HG03045 (cell line): ENCODE results near the gene UBE2I.

ENCODE experiments used
- ATAC-seq: cut with Tn5 transposase; IDR thresholded peaks from one replicate; pipeline ENCODE4 v1.9.1; 2021; ENCODE audit warnings: mild to moderate bottlenecking, moderate library complexity; ENCODE audit not compliant: unreplicated experiment

UBE2I gene

DNA sequence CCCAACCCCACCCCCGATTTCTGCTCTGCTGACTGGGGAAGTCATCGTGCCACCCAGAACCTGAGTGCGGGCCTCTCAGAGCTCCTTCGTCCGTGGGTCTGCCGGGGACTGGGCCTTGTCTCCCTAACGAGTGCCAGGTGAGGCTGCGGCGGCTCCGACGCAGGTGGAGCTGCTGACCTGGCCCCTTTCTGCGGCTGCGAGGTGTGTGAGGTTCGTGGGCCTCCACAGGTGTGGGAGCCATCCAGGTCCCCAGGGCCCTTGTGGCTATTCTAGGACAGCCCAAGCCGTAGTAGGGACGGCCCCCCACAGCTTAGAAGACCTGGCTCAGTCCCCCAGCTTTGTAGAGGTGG lies 3.0 kb downstream of the UBE2I start:
- no peak for ATAC-seq

DNA sequence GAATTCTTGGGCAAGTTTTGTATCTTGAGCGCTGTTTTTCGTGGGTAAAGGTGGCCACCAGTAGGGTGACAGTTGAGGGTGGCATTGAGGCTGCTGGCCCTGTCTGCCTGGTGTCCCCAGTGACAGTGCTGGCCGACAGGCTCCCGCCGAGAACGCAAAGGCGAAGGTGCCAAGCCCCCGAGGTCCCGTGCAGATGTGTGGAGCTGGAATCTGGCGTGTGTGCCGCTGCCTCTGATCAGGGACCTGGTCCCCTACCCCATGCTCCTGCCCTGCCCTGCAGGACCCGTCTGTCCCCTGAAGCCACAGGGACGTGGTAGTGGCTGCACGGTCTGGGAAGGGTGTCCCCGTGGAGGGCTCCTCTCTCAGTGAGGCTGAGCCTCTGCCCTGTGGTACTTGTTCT lies 3.5 kb downstream of the UBE2I start:
- ATAC-seq = no peak

DNA sequence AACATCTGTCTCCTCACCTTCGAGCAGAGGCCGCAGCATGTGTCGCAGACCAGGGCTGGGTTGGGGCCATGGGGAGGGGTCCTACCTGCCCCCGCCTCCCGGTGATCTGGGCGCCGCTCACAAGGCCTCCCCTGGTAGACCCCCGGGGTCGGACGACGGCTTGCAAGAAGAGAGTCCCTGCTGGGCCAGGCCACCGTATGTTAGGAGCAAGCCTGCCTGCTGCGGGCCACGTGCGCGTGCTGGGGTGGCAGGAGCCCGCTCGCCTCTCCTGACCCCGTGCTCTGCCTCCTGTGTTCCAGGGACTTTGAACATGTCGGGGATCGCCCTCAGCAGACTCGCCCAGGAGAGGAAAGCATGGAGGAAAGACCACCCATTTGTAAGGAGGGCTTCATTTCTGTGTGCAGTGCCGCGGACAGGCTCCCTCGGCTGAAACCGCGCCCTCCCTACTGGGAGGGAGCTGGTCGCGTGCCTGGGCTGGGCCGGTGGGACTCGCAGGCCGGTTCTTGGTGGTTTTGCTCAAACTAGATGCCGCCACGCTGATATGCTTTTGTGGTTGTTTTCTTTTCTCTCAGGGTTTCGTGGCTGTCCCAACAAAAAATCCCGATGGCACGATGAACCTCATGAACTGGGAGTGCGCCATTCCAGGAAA lies 4.4 kb downstream of the UBE2I start:
- no peak for ATAC-seq

DNA sequence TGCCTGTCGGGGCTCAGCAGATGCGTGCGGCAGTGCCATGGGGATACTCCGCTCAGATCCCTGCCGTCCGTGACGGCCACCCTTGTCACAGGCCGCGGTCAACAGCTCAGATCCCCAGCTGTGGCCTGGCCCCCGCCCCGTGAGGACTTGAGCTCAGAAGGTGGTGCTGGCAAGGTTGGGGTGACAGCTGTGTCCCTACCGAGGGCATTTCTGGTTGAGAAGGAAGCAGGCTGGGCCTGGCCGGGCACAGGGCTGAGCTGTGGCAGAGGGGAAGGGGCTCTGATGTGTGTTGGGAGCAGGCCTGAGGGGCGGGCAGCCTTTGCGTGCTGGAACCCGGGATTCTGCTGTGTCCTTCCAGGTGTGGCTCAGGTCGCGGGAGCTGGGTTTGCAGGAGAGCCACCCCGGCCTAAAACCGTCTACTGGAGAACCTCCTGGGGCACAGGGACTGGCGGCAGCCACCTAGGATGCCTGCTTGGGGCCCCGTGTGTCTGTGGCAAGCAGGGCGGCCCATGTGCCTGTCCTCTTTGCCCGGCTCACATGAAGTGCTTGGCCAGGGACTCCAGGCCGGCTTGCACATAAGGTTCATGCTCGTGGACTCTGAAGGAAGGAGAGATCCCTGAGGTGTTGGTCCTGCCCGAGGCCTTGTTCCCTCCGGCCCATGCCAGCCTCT lies 5.1 kb downstream of the UBE2I start:
- ATAC-seq = no peak

DNA sequence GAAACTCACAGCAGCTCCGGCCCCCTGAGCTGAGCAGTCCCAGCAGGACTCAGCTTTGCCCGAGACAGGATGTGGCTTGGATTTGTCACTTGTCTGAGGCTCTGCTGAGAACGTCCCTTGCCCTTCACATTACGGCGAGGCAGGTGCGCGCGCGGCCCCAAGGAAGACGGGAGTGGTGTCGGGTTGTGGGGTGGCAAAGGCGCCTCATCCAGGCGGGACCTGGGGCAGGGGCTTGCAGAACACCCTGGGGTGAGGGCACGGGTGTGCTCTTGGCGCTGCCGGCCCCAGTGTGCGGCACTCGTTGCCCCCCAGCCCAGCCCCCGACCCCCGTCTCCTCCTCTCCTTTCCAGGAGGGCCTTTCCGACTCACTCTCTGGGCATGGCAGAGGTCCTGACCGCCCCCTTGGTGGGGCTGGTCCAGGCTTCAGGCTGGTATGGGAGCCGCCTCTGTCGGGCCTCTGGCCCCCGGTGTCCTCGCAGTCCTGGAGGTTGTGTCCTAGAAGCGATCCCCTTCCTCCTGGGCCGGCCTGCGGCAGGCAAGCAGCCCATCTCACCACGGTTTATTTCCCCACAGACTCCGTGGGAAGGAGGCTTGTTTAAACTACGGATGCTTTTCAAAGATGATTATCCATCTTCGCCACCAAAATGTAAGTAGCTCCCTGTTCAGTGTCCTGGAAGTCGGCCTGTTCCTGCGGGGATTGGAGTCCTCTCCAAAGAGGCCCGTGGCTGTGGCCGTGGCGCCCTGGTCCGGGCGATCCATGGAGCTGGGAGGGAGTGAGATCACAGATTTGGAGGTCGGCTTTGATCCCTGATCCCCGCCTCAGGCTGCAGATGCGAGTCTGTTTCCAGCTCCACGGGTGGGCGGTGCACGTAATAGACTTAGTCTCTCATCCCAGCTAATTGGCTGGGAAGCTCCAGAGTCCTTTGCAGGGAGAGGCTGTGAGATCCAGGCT lies 5.9 kb downstream of the UBE2I start:
- no peak for ATAC-seq

DNA sequence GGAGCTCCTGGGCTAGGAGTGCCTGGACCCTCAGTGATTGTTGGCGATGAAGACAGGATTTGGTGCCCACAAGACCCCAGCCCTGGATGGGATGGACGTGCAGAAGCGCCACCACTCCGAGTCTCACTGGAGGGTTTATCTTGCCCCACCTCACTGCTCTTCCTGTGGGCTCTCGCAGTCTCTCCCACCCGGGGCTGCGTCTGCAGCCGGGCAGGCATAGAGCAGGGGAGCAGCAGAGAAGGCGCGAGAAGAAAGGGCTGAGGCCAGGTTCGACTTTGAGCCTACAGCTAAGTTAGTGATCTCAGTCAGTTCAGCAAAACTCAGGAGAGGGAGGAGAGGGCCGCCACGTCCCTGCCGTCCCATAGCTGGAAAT lies 6.6 kb downstream of the UBE2I start:
- ATAC-seq = no peak

DNA sequence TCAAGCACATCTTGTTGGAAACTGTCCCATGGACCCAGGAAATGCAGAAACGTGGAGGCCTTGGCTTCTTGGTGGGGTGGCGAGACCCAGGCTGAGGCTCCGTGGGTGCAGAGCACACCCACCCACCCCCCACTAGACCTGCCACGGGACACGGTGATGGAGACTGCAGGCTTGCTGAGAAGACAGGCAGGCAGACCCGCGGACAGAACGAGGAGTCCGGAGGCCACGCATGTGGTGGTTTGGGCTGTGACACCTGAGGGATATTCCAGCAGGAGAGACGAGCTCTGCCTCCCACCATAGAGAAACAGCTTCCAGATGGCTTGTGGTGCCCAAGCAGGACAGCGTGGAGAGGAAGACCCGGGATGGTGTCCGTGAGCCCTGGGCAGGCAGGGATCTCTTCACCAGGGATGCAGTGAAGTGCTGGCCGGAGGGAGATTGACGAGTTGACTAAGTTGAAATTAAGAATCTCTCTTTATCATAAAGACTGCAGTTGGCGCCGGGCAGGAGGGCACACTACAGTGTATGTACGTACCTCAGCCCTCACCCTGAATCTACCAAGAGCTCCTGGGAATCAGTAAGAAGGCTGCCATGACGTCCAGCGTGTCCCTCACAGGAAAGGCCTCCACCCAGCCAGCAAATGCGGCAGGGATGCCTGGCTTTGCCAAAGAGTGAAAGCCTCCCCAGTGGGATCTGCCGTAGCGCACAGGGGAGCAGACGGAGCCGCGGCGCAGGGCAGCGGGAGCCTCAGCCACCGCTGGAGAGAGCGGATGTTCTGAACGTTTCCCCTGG lies 8.2 kb downstream of the UBE2I start:
- ATAC-seq = no peak

DNA sequence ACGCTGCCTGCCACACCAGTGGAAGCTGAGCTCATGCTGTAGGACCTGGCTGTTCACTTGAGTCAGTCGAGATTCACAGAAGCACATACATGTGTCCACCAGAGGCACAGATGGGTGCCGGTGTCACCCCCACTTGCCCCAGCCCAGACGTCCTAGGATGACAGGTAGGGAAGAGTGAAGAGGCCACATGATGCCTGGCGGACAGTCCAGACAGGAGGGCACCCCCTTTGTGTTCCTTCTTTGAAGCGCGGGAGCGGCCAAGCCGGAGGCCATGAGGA lies 8.8 kb downstream of the UBE2I start:
- no peak for ATAC-seq

DNA sequence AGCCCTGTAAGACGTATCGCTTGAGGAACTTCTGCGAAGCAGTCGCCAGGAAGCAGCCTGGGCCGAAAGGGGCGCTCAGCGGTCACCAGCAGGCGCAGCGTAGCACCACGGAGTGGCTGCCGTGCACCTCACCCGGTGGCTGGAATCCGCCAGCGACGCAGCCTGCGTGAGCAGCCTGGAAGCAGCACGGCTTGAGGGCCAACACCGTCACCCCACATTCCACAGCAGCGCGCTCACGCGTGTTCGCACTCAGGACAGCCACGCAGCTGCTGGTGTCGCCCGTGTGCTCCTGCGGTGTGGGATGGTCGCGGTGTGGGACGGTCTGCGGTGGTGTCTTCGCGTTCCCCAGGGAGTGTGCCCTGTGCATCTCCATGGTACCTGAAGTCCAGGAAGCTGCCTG lies 9.6 kb downstream of the UBE2I start:
- no peak for ATAC-seq

DNA sequence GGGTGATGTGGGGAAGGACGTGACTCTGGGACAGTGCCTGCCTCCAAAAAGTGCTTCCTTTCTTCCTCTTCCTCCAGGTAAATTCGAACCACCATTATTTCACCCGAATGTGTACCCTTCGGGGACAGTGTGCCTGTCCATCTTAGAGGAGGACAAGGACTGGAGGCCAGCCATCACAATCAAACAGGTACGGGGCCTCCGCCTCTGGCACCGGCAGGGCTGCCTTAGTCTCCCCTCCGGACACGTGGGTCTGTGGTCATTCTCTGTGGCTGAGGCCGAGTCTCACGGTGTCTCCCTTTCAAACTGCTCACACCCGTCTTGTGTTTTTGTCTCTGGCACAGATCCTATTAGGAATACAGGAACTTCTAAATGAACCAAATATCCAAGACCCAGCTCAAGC lies 10.7 kb downstream of the UBE2I start:
- ATAC-seq = no peak

DNA sequence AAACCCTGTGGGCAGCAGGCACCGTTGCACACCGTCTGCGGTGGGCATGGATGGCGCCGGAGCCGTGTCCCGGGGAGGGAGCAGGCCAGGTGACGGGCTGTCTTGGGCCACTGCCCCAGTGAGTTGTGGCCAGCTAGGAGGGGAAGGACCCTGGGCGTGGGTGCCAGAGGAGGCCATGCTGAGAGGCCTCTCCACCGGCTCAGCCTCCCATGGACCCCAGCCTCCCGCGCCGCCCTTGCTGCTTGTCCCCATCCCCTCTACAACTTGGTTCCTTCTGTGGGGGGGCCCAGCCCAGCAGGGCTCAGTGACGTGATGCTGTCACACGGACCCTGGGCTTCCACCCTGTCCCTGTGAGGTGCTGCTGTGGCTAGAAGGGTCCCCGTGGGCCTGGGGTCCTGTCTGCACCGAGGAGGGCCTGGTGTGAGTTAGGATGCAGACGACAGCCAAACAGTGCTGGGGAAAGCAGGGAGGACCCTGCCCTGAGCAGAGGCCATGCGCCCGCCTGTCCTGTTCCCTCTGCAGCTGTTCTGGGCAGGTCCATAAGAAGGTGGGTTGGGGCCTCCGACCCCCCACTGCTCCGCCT lies 11.3 kb downstream of the UBE2I start:
- ATAC-seq = no peak

DNA sequence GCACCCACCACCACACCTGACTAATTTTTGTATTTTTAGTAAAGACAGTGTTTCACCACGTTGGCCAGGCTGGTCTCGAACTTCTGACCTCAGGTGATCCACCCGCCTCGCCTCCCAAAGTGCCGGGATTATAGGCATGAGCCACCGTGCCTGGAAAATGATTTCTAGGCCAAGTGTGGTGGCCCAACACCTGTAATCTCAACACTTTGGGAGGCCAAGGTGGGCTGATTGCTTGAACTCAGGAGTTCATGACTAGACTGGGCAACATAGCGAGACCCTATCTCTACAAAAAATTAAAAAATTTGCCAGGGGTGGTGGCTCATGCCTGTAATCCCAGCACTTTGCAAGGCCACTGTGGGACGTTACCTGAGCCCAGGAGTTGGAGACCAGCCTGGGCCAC lies 13.0 kb downstream of the UBE2I start:
- no peak for ATAC-seq

DNA sequence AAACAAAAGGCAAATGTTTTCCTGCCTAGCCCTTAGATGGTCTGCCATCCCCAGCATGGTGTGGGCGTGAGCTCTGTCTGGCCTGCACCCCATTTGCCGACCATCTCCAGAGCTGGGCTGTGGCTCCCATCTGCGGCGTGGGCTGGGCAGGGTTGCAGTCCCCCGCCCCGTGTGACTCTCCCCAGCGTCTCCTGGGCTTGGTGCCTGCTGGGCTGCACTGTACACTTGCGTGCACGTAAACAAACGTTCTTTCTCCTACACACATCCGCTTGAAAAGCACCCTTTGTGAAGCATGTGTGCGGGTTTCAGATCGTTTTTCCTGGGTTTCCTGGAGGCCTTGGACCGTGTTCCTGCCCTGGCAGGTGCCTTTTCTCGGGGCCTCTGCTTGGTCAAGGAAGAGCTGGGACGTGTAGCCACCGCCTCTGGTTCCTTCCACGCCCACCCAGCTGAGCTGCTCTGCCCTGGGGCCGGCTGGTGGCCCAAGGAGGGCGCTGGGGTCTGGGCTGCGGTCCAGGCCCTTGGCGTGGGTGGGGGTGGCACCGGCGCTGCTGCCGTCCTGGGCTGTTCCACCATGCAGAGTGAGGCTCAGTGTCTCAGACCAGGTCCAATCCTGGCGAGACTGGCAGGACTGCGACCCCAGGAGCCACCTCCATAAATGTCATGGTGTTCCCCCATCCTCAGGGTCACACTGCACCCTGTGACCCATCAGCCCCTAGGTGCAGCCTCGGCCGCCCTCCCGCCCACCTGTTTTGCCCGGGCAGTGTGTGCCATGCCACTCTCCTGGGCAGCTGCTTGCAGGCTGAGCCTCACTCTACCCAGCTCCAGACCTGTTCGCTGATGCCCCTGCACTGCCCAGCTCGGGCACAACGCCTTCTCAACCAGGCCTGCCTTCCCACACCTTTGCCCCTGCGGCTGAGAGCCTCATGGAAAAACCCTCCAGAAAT lies 14.1 kb downstream of the UBE2I start:
- ATAC-seq = no peak

DNA sequence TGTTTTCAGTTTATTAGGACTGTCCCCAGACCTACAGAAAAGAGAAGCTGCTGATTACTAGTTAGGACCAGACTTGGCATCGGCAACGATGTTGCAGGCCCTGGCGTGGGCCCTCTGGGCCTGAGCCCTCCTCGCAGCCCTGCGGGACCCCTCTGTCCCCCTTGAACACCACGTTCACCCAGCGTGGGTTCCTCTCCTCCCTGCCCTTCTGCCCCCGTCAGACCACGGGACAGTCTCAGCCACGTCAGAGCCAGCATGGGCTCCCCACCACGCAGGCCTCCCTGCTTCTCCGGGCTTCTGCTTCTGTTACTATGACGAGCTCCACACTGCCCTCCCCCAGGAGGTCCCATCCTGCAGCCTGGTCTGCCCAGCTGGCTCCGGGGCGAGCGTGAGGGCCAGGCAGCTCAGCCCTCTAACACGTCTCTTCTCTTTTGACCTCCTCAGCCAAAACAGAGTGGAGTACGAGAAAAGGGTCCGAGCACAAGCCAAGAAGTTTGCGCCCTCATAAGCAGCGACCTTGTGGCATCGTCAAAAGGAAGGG lies 14.9 kb downstream of the UBE2I start:
- ATAC-seq = no peak

DNA sequence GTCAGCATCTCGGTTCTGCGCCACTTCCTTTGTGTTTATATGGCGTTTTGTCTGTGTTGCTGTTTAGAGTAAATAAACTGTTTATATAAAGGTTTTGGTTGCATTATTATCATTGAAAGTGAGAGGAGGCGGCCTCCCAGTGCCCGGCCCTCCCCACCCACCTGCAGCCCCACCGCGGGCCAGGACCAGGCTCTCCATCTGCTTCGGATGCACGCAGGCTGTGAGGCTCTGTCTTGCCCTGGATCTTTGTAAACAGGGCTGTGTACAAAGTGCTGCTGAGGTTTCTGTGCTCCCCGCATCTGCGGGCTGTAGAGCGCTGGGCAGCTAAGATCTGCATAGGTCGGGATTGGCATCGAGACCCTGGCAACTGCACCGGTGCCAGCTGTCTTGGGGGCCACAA lies 15.8 kb downstream of the UBE2I start:
- ATAC-seq = no peak

DNA sequence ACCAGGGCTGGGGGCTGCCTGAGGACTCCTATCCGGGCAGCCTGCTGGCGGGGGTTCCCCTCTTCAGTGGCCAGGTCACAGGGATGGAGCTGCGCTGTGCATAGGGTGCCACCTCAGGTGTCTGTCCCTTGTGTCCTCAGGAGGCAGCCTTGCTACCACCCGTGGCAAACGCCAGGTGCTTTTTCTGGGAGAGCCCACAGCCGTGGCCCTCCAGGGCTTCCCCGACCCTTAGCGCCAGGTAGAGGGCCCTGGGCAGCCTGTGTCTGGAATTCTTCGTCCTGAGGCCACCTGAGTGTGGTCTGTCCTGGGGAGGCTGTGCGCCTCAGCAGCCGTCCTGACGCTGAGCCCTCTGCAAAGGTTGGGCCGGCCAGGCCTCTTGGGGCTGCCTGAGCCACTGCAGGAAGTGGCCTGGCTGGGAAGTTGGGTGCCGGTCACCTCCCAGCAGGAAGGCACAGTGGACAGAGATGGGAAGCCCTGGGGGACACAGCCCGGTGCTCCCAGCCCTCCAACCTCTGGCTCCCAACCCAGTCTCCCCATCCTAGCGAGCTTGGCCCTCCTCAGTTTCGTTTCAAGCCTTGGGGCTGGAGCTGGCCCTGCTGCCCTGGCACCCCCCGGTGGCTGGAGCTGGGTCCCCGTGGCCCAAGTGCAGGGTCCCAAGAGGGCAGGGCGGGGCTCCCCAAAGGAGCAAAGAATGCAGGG lies 16.4 kb downstream of the UBE2I start:
- no peak for ATAC-seq

DNA sequence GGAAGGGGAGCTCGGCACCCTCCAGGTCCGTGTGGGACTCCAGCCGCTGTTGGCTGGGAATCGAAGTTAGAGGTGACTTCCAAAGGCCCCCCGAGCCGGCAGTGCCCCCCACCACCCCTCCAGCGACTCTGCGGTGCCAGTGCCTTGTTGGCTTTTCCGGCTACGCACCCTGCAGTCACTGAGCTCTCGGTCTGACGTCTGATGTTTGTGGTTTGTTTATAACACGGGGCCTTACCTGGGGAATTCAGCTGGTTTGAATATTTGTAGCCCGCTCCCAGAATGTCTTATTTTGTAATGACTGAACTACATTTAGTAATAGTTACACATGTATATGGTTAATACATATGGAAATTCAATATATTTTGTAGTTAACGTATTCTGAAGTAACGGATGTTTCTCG lies 17.0 kb downstream of the UBE2I start:
- no peak for ATAC-seq

DNA sequence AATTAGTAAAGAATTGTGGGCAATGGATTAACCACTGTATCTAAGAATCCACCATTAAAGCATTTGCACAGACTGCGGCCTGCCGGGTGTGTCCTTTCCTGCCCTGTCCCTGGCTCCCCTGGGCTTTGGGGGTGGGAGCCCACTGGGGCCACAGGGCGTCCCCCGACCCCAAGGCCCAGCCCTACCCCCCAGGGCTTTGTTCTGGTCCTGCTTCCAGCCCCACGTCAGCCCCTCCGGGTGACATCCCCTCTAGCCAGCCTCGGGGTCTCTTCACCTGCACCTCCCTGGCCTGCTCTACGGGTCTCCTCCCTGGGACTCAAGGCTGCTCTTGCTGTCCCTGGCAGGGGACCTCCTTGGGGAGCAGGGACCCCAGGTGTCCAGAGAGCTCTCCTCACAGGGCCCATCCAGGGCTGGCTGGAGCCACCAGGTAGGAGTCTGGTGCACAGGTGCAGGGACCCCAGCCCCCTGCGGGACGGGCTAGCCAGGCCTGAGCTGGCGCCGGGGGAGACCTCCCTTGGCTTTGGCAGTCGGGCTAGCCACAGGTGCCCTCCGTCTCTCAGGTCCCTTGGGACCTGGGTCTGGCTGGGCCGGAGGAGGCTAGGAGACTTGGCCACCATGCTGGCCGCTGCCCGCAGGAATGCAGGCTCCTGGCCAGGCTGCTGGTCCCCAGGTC lies 17.6 kb downstream of the UBE2I start:
- ATAC-seq = no peak

DNA sequence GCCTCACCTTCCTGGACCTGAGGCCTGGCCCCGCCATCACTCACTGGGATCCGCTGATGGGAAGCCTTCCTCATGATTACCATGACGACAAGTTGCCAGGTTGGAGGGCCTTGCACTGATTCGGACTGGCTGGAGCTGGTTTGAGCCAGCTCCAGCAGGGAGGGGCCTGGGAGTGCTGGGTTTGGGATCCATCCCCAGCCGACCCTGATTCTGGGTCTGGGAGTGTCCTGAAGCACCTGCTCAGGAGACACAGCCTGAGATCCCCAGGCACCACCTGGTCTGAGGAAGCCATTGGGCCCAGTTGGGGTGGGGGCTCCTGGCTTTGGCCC lies 18.1 kb downstream of the UBE2I start:
- ATAC-seq = no peak
